Measurements from ENCODE around the gene COL20A1.
"Not testable (repeated sequence)": the region's sequence is repeated elsewhere in the genome, so short reads cannot be mapped to it uniquely, and the experiment has no call there.

The COL20A1 gene

DNA sequence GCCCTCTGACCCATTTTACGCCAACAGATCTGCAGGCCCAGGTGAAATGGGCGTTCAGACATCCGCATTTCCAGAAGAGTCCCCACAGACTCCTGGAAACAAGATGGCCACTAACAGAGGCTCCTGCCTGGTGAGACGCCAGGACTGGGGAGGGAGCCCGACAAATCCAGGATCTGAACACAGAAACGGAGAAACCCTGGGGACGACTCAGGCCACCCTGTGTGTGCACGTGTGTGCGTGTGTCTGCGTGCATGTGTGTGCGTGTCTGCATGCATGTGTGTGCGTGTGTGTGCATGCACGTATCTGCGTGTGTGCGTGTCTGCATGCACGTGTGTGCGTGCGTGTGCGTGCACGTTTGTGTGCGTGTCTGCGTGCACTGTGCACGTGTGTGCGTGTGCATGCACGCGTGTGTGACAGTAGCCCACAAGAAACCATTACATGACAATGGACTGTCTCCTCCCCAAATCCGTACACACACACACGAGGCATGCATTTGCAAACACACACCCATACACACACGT lies 43.3 kb downstream of the COL20A1 start:
- DNase-seq, result no peak

DNA sequence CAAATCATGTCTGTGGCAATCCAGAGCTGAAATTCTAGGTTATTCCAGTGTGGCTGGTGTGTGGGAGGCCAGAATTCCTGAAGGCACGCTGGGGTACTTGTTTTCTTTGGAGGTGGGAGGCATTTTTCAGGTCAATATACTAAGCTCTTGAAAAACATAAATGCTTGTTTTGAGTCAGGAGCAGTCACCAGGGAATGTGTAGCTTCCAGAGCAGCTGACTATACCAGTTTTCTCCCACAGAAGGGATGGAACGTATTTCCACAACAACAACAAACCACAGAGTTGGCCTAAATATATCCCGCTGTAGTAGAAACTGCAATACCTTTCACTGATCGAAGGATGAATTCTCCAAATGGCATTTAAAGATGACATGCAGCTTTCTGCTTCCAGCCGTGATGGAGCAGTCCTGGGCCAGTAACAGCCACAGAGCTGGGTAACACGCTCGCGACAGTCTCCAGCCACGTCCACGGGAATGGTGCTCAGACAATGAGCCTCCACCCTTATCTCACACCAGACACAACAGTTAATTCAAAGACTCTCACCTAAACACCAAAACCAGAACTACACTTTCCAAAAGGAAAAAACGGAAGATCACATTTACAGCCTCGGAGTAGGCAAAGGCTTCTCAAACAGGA lies 44.9 kb downstream of the COL20A1 start:
- DNase-seq, result no peak

GRCh38 chr20:63339154-63340094 lies 46.4 kb downstream of the COL20A1 start:
- DNase-seq, result not testable (repeated sequence)

DNA sequence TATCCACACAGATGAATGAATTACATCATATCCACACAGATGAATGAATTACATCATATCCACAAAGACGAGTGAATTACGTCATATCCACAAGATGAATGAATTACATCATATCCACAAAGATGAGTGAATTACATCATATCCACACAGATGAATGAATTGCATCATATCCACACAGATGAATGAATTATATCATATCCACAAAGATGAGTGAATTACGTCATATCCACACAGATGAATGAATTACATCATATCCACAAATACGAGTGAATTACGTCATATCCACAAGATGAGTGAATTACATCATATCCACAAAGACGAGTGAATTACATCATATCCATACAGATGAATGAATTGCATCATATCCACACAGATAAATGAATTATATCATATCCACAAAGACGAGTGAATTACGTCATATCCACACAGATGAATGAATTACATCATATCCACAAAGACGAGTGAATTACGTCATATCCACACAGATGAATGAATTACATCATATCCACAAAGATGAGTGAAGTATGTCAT lies 47.2 kb downstream of the COL20A1 start:
- not testable (repeated sequence) for DNase-seq

DNA sequence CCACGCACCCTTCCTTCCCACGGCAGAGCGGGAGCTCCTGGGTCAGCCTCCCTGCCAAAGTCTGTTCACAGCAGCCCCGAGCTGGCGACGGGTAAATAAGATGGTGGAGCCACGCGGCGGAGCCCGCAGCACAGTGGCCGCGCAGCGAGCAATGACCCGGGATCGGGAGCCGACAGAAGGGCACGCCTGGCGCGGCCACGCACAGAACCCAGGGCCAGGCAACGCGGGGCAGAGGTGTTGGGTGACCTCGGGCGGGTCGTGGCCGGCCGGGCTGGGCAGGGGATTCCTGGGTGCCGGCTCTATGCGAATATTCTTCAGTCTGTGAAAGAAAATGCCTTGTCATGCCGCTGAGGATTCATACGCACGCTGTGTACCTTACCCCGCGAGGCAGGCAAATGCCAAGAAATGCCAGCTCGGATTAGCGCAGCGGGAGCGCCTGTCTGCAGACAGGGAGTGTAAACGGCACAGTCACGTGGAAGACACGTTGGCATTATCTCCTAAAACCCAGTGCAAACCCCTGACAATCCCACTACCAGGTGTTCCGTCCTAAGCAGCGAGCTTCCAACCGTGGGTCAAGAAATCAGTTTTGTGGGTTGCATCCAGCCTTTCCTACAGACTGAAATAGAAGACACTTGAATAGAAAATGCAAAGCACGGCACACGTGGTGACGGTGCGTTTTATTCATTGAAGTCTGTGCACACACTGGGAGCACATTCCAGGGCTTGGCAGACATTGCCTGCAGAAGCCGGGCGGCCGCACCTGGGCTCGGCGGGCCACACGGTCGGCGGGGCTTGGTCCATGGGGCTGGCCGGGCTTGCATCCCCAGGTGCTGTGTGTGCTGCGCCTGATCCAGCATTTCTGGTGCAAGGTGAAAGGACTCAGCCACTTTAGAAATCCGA lies 49.8 kb downstream of the COL20A1 start:
- no peak for DNase-seq

DNA sequence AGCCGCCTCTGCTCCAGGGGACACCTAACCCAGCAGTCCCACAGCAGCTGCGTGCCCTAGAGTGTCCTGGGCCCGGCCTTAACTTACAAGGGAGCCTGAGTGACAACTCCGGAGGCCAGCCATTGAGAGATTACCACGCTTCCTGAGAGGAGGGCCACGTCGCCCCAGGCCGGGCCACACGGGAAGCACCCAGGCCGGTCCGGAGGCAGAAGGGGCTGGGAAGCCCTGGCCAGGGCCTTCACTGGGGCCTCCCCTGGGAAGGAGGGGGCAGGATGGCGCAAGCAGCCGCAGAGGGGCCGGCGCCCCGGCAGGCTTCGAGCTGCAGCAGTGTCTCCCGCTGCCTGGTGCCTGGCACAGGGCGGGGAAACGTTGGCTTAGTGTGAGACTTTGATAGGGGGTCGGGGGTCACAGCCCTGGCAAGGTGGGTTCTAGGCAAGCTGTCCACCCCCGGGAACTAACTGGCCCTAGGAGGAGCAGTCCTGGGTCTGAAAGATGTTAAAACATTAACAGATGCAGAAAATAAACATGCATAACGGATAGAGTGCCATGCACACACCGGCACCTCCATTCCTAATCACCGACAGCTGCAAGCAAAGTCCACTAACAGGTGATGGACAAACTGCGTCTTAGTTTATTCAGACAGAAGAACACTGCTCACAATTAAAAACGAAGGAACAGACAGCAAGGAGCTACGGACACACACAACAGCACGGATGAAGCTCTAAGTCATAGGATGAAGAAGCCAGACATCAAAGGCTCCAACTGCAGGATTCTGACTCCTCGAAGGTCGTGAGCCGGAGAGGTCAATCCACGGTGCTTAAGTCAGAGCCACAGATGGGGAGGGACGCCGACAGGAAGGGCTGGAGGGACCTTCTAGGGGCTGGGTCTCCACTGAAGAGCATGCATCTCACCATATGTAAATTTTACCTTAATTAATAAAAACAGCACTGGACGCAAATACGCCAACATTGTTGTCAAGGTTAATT lies 50.8 kb downstream of the COL20A1 start:
- DNase-seq, result no peak

DNA sequence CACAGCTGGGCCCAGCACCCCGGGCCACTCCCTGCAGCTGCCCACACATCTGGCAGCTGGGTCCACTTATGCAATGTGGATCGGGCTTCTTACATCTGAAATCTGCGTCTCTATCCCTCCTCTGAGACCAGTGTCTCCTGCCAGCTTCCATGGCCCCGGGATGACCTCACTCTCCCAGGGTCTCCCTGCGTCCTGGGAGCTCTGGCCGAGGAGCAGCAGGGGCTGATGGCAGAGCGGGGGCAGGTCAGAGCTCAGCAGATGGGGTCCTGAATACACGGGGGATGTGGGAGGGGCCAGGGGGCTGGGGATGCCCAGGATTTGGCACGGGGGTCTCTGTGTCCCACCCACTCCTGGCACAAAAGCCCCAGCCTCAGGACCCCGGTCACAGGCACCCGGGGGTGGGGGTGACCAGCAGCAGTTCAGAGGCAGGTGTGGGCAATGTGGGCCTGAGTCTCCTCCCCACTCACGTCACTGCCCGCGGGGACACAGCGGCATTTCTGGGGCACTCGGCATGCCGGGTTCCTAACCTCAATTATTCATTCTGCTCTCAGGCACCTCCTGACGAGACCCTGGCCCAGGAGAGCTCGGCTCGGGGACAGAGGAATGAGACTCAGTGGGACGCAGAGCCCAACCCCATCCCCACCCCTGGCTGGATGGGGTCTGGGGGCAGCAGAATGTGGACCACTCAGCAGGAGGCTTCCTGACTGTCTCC lies 51.8 kb downstream of the COL20A1 start:
- no peak for DNase-seq

- no peak for DNase-seq
Observed at GRCh38 chr20:63345328-63346100, 52.5 kb downstream of the COL20A1 start.

- DNase-seq, result no peak
Observed at GRCh38 chr20:63346131-63347080, 53.4 kb downstream of the COL20A1 start.

DNA sequence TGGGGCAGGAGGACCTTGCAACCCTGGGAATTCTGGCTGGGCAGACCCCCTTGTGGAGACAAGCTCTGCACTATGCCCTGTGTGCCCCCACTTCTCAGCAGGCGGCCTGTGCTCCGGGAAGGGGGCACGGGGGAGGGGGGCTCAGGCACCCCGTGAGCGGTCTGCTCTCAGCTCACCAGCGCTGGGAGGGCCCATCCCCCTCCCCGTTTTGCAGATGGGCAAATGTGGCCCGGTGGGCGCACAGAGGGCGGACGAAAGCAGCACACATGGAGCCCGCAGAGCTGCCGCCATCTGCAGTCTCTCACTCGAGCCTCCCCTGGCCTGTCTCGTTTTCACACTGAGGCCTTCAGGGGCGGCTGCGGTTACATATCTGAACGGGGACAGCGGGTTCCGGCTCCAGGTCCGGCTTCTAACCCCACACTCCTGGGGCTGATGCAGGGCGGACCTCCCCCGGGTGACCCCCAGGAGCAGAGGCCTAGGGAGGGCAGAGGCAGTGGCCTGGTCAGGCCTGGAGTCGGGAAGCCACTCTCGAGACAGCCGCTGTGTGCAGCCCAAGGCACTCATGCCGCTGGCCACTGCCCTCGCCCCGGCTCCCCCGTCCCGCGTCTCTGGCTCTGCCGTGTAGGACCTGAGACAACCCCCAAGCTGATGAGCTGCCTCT lies 54.2 kb downstream of the COL20A1 start:
- no peak for DNase-seq

GRCh38 chr20:63347950-63348827 lies 55.2 kb downstream of the COL20A1 start:
- no peak for DNase-seq

DNA sequence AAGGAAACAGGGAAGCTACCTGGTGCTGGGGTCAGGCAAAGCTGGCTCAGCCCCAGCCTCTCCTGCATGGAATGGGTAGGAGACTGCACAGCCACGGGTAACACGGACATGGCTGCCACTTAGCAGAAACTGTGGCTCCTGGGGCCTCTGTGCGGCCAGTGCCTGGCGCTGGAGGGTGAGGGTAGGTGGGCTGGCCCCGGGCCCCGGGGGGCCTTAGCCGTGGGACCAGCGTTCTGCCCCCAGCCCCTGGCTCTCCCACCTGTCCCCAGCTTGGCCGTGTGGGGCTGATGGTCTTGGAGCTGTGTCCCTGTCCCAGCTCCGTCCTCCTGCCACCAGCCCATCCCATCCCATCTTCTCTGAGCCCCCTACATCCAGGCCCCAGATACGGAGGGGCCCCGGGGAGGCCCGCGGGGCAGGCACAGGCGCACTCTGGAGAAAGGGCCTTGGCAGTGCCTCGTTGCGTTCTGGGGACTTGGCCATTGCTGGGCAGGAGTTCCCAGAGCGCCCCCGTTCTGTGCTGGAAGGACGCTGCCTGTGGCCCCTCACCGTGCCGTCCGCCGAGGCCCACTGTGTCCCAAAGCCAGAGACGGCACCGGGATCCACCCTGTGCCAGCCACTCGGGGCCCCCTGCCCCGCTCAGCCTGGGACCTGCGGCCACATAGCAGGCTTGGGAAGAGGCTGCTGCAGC lies 56.0 kb downstream of the COL20A1 start:
- DNase-seq, result no peak

DNA sequence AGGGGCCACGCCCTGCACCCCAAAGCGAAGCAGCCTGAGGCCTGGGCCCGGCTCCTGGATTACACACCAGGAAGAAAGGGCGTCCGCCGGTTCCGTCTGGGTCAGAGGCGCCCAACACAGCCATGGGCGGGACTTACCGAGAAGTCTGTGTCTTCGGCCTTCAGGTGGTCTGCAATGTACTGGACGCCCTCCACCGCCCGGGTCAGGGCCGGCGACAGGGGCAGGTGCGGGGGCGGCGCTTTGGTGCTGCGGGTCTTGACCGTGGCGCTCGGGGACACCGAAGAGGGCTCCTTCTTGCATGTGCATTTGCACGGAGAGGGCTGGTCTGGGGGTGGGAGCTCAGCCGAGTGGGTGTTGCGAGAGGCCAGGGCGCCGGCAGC lies 56.5 kb downstream of the COL20A1 start:
- DNase-seq, result no peak

DNA sequence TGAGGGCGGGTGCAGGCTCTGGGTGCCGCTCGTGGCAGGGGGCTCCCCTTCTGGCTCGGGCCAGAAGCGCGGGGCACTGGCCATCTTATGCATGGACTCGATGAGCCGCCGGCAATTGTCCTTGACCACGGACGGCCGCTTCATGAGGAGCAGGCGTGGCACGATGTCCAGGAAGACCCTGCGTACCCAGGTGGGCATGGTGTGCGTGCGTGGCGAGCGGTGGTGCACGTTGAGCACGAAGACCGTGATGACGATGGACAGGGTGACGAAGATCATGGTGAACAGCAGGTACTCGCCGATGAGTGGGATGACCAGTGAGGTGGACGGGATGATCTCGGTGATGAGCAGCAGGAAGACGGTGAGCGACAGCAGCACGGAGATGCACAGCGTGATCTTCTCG lies 57.2 kb downstream of the COL20A1 start:
- DNase-seq, result no peak

GRCh38 chr20:63350597-63351325 lies 57.8 kb downstream of the COL20A1 start:
- DNase-seq, result no peak

DNA sequence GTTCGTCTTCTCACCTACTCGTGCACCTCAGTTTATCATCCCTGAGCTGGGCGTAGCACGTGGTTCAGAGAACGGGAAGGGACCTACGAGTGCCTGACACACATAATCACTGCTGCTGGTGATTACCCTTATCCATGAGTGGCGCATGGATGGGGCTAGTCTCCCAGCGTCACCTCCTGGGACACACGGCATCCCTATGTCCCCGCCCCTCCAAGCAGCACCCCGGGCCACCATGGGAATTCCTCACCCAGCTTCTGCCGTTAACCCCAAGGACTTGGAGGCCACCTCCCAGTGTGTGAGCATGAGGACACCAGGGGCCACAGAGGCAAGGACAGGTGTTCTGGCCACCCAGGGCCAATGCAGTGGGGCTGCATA lies 58.3 kb downstream of the COL20A1 start:
- no peak for DNase-seq
